HG03558 (cell line): ENCODE measurements around the gene OPA3.

Experiments used
- ATAC-seq: cut with Tn5 transposase; IDR thresholded peaks from one replicate; pipeline ENCODE4 v1.9.1; 2021; ENCODE audit warnings: moderate number of reproducible peaks; ENCODE audit not compliant: unreplicated experiment; ENCODE audit errors: extremely low read depth

The OPA3 gene

GRCh38 chr19:45506989-45507871 is 77.4 kb downstream of the OPA3 start, which contains the start of gene VASP:
TSS of gene VASP (plus strand) at chr19:45507479. CDS start at chr19:45507772, 293 bp downstream.
- no peak for ATAC-seq

- peak; percentile 38 for ATAC-seq
Observed at GRCh38 chr19:45506246-45506988, 78.2 kb downstream of the OPA3 start.

GRCh38 chr19:45505996-45506245 is 78.7 kb downstream of the OPA3 start:
- no peak for ATAC-seq

GRCh38 chr19:45505151-45505995 is 79.2 kb downstream of the OPA3 start:
- ATAC-seq = no peak

- no peak for ATAC-seq
Observed at GRCh38 chr19:45503909-45504308, 80.7 kb downstream of the OPA3 start.

GRCh38 chr19:45502111-45502510 is 82.5 kb downstream of the OPA3 start:
- ATAC-seq = no peak

- ATAC-seq = no peak
Observed at GRCh38 chr19:45501730-45502014, 82.9 kb downstream of the OPA3 start.

- ATAC-seq = no peak
Observed at GRCh38 chr19:45500918-45501729, 83.5 kb downstream of the OPA3 start.

GRCh38 chr19:45499196-45500180 is 85.1 kb downstream of the OPA3 start:
- ATAC-seq = no peak

- ATAC-seq = no peak
Observed at GRCh38 chr19:45498411-45499195, 86.0 kb downstream of the OPA3 start, which contains the start of gene PPM1N. TSS of gene PPM1N (plus strand) at chr19:45498443. CDS start at chr19:45498473, 30 bp downstream.

- ATAC-seq = no peak
Observed at GRCh38 chr19:45497791-45498190, 86.8 kb downstream of the OPA3 start.

GRCh38 chr19:45496349-45496953 is 88.2 kb downstream of the OPA3 start:
- ATAC-seq = no peak

GRCh38 chr19:45495178-45495577 is 89.4 kb downstream of the OPA3 start:
- no peak for ATAC-seq

GRCh38 chr19:45494261-45494916 is 90.2 kb downstream of the OPA3 start:
- no peak for ATAC-seq

- no peak for ATAC-seq
Observed at GRCh38 chr19:45492627-45493470, 91.8 kb downstream of the OPA3 start.

GRCh38 chr19:45492137-45492626 is 92.4 kb downstream of the OPA3 start:
- no peak for ATAC-seq
